ENCODE data around the gene MAN1A2. TPM values are rescaled to one million over a fixed set of nuclear protein-coding genes. Genes with fewer than 3 reads are reported as not detected.
A peak's percentile ranks its signal among the peaks of the same experiment; 100 is the strongest.

The MAN1A2 gene
- total RNA-seq, 1 experiment from 2014 or later = 21.1 TPM

- TF ChIP-seq EZH2phosphoT487 (IDR thresholded peaks at IDR 0.05; ENCODE audit: borderline replicate concordance, low read length) (no peak), EZH2 (IDR thresholded peaks at IDR 0.05; ENCODE audit: low read length, unreplicated experiment) (no peak), CTCF (conservative IDR thresholded peaks at IDR 0.05; ENCODE audit: low read depth, low read length) (no peak)
- Histone ChIP-seq H3K36me3 (ENCODE audit: low read depth, low read length) (no peaks in the 10 kb centered on the region), H3K79me2 (ENCODE audit: low read length) (peaks cover 26% of the 10 kb centered on the region), H2AFZ (ENCODE audit: low read length) (0 out of 2 replicates have a peak overlapping the region, but pooled peaks have one; percentile 20), H3F3A (ENCODE audit: low read length, unreplicated experiment) (no peaks in the 10 kb centered on the region), H3K4me1 (ENCODE audit: insufficient read depth, low read length) (peaks cover 23% of the 10 kb centered on the region), H3K4me2 (ENCODE audit: low read length) (peak overlapping the region; percentile 32), H3K27ac (ENCODE audit: low read length) (peak overlapping the region; percentile 7; the same call in 1 of the 2 replicates), H3K27me3 (ENCODE audit: low read length) (no peaks in the 10 kb centered on the region), H4K20me1 (ENCODE audit: low read length) (0 out of 2 replicates have a peak, but pooled peaks cover 5% of the 10 kb centered on the region), H3K9me3 (ENCODE audit: low read length) (no peaks in the 10 kb centered on the region), H3K9me2 (replicated peaks; ENCODE audit: low read length) (no peaks in the 10 kb centered on the region), H3K9ac (ENCODE audit: low read length) (no peak overlapping the region), H3K4me3 (ENCODE audit: low read length) (no peak overlapping the region)
- ATAC-seq = no peak
- DNase-seq = no peak
- no TSS peak for BruUV-seq (replicated peaks)
- intact Hi-C loops (cut with micrococcal nuclease) = loop anchor here (10.0 kb wide), 1 partner anchor 241 kb away; the partner anchor contains the start of gene TENT5C
- CTCF ChIA-PET = no interaction called here
- POLR2A ChIA-PET (ENCODE audit: unreplicated experiment) = no interaction called here
Observed at GRCh38 chr1:117363571-117364048, 3.6 kb upstream of the MAN1A2 start.

GRCh38 chr1:117364240-117364639 lies 3.0 kb upstream of the MAN1A2 start:
- Histone ChIP-seq H3F3A (ENCODE audit: low read length, unreplicated experiment) (no peaks in the 10 kb centered on the region), H3K27me3 (ENCODE audit: low read length) (no peaks in the 10 kb centered on the region), H3K36me3 (ENCODE audit: low read depth, low read length) (no peaks in the 10 kb centered on the region), H3K9me3 (ENCODE audit: low read length) (no peaks in the 10 kb centered on the region), H4K20me1 (ENCODE audit: low read length) (0 out of 2 replicates have a peak, but pooled peaks cover 5% of the 10 kb centered on the region), H2AFZ (ENCODE audit: low read length) (no peak overlapping the region), H3K4me2 (ENCODE audit: low read length) (no peak overlapping the region), H3K79me2 (ENCODE audit: low read length) (peaks cover 33% of the 10 kb centered on the region), H3K9ac (ENCODE audit: low read length) (no peak overlapping the region), H3K9me2 (replicated peaks; ENCODE audit: low read length) (no peaks in the 10 kb centered on the region), H3K27ac (ENCODE audit: low read length) (no peak overlapping the region), H3K4me1 (ENCODE audit: insufficient read depth, low read length) (peaks cover 23% of the 10 kb centered on the region), H3K4me3 (ENCODE audit: low read length) (no peak overlapping the region)
- ChIA-PET CTCF (no interaction called here), POLR2A (ENCODE audit: unreplicated experiment) (no interaction called here)
- ATAC-seq = no peak
- BruUV-seq (replicated peaks) = no TSS peak
- no peak for DNase-seq
- TF ChIP-seq CTCF (conservative IDR thresholded peaks at IDR 0.05; ENCODE audit: low read depth, low read length) (no peak), EZH2 (IDR thresholded peaks at IDR 0.05; ENCODE audit: low read length, unreplicated experiment) (no peak), EZH2phosphoT487 (IDR thresholded peaks at IDR 0.05; ENCODE audit: borderline replicate concordance, low read length) (no peak)
- intact Hi-C loops (cut with micrococcal nuclease) = loop anchor here (10.0 kb wide), 1 partner anchor 241 kb away; the partner anchor contains the start of gene TENT5C
